GM18907 (cell line): ENCODE data around the gene CXCR2.
"Not testable (repeated sequence)": the region's sequence is repeated elsewhere in the genome, so short reads cannot be mapped to it uniquely, and the experiment has no call there.

Source experiments
- ATAC-seq: cut with Tn5 transposase; IDR thresholded peaks from one replicate; pipeline ENCODE4 v1.9.1; 2021; ENCODE audit warnings: mild to moderate bottlenecking, moderate library complexity; ENCODE audit not compliant: unreplicated experiment

The CXCR2 gene

GRCh38 chr2:218129458-218130135 is 3.8 kb downstream of the CXCR2 start:
- no peak for ATAC-seq

DNA sequence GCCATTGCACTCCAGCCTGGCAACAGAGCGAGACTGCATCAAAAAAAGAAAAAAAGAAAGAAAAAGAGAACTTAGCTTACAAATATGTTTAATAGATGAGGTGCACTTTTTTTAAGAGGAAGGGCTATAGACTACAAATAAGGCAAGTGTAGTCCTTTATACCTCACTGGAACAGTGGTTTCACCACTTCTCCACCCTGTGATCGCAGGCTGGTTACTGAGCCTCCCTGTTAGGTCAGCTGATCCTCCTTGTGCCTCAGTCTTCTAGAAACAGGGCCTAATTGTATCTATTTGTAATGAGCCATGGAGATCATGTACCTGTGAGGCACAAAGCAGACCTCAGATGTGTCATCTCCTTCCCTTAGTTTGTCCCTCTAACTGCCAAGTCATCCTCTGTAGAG is 4.5 kb downstream of the CXCR2 start:
- no peak for ATAC-seq

DNA sequence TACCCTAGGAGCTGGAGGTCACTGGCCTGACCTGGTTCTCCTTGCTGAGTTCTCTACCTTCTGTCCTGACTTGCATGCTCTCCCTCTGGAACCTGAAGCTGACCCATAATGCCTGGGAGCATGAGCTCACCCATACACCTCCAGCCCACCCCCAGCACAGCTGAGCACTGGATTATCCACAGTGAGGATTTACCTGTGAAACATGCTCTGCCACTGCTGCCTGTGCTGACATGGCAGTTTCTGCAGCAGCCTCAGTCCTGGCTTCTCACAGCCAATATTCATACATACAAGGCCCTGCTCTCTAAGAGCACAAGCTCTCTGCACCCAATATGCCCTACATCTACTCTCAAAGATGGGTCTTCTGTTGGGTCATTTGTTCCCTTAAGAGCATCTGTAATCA is 5.0 kb downstream of the CXCR2 start:
- no peak for ATAC-seq

- ATAC-seq: no peak
These were observed 11.7 kb downstream of the CXCR2 start for GRCh38 chr2:218137514-218137913.

DNA sequence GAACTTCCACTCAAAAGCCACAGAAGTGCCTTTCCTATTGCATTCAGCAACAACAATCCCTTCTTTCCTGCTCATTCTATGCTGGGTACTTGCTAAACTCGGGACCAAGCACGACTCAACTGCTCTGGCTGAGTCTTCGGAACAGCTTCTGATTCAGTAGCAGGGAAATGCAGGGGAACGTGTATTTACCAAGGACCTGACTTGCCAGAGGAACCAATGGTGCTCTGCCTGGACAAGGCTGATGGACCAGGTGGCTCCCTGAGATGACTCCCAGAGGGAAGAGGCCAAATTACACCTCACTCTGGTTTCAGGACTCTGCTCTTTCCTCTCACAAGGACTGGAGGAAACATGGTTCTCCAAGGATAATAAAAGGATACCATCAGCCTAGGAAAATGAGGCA is 12.2 kb downstream of the CXCR2 start:
- ATAC-seq: no peak

- no peak for ATAC-seq
These were observed 19.3 kb downstream of the CXCR2 start for GRCh38 chr2:218145124-218145523.

- ATAC-seq: no peak
These were observed 20.2 kb downstream of the CXCR2 start for GRCh38 chr2:218146056-218146455.

DNA sequence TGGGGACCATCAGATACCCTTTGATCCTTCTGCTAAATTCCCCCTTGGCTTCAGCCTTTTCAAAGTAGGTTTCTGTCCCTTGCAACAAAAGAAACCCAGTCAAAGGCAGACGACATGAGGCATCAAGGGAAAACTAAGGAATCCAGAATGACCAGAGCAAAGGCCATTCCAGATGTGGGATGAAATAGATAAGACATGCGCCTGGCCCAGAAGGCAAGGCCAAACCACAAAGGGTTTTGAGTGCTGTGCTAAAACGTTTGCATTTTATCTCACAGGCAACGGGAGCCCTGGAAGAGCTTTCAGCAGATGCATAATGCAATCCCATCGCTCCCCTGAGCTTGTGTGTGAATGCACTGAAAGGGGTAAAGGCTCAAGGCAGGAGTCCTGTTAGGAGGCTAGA is 23.3 kb downstream of the CXCR2 start:
- no peak for ATAC-seq

GRCh38 chr2:218149848-218150440 is 24.1 kb downstream of the CXCR2 start:
- no peak for ATAC-seq

DNA sequence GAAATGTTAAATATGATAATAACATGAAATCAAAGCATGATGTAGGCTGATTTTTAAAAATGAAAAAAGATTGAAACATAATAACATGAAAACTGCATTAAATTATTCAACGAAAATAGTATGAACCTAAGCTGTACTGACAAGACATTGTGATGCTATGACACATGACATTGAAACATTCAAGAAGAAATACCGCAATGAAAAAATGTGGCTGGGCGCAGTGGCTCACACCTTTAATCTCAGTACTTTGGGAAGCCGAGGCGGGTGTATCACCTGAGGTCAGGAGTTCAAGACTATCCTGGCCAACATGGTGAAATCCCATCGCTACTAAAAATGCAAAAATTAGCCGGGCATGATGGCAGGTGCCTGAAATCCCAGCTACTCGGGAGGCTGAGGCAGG is 26.3 kb downstream of the CXCR2 start:
- ATAC-seq: no peak

DNA sequence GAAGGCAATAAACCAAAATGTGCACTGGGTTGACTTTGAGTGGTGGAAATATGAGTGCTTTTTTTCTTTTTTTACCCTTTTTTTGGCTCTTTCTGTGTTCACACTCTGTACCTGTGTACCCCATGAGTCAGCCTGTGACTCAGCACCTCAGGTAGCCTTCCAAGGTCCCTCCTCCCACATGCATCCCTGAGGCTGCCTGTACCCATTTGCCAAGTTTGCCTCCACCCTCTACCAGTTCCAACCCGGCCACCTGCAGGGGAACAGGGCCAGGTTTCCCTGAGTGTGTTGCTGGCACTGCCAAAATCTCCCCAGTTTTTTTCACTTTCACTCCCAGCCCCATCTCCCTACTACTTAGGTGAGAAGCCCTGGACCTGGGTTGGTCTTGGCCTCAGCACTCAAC is 26.9 kb downstream of the CXCR2 start:
- no peak for ATAC-seq

DNA sequence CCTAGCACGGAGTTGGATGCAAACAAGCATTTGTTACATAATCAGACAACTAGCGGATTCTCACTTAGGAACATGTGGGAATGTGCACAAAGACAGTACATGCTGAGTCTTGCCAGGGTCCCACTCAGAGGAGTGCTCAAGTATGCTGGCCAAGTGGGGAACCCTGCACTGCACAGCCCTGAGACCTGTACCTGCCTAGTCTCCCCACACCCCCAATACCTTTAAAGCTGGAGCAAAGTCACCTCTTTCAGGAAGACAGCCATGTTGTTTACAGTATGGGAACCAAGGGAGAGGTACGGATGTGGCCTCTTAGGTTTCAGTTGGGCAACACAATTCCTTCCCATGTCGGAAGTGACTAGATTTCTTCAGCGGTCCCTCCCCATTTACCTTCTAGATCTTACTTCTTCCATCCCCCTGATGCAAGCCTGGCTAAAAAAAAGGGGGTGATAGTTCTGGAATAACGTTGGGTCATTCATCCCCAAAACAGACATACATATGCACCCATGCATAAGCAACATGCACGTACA is 30.2 kb downstream of the CXCR2 start:
- no peak for ATAC-seq

DNA sequence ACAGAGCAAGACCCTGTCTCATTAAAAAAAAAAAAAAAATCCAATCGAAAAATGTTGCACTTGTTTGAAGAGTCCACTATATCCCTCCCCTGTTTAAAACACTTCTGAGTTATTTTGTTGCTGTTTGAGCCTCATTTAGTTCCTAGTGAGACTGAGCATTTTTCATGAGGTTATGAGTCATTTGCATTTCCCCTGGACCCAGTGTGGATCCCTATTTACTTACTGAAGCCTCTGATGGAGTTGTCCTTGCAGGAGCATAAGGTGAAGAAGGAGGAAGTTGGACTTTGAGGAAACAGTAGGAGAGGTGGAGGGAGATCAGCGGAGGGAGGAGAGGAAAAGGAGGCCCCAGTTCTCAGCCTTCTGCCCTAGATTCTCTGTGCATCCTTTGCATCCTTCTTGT is 35.8 kb downstream of the CXCR2 start:
- no peak for ATAC-seq

- no peak for ATAC-seq
These were observed 37.0 kb downstream of the CXCR2 start for GRCh38 chr2:218162814-218163213.

GRCh38 chr2:218166791-218167190 is 41.0 kb downstream of the CXCR2 start, which contains the start of gene CXCR1:
Gene CXCR1 (minus strand): TSS chr2:218166962. CDS start chr2:218165211, 1,751 bp downstream.
- no peak for ATAC-seq

DNA sequence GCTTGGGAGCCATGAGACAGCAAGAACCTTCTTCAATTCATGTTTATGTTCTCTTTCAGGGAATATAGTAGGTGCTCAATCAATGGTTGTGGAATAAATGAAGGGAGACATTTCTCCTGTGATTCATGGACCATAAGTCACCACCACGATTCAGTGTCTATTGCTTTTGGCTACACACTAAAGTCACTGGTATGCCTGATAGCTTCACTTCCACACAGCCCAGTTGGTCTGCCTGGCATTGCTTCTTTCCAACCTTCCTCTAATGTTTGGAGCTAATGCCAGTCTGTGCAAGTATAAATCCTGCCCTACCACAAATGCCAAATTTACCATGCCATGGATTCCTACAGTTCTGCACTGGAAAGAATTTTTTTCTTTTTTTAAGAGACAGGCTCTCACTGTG is 42.2 kb downstream of the CXCR2 start:
- ATAC-seq: no peak

DNA sequence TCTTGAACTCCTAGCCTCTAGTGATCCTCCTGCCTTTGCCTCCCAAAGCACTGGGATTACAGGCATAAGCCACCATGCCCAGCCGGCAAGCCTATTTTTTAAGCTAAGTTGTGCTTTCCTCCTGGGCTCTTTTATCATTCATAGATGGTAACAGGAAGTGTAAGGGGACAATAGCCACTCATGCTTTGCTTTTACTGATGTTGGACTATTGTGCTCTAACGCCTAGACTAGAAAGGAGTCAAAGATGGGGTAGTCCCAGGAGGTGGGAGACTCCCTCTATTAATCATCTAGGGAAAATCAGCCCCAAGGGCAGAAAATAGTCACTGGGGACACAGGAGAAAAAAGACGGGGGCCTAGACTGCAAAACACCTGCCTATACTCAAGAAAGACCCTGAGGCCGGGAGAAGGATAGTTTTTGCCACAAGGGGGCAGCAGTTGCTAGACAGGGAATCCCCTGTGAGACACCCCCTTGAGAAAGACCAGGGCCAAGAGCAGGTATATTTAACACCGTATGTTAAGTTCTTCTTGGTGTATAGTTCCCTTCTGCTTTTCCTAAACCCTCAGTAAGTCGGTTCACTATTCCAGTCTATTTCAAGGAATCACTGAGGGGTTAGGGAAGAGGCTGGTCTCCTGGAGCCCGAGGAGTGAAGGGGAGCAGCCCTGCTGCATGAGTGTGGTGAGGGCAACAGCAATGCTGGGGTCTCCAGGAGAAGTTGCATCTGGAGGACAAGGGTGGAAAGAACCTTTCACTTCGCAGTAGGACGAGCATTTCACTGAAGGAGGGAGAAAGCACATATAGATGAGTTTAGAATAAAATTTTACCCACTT is 43.0 kb downstream of the CXCR2 start:
- no peak for ATAC-seq

DNA sequence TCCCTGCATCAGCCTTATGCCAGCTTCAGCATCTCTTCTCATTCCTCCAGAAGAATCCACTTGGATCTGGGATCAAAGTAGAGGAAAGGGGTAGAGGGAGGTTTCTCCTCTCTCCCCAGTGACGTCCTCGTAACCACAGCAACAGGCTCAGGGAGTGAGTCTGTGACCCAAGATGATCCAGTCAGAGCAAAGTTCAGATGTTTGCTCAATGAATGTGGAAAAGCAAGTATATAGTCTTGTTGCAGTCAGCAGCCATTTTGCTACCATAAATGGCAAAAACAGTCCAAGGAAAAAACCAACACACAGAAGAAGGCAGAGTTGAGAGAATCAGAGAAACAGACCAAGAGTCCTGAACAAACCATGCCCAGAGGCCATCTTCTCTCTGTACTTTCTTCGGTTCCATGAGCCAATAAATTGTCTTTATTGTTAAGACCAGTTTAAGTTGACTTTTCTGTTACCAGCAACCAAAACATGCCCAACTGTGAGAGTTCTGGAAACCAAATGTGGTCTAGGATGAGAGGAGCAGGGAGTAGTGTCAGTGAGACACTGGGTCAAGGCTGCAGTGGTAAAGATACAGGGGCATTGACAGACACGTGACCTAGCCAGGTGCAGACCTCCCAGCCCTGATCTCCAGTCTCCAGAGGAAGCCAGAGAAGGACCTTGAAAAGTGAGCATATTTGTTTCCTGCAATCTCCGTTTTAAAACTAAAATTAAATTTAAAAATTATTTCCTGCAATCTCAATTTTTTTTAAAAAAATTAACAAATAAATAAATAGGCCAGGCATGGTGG is 44.1 kb downstream of the CXCR2 start:
- no peak for ATAC-seq

GRCh38 chr2:218171744-218172143 is 45.9 kb downstream of the CXCR2 start:
- not testable (repeated sequence) for ATAC-seq

GRCh38 chr2:218172845-218173244 is 47.0 kb downstream of the CXCR2 start:
- no peak for ATAC-seq

DNA sequence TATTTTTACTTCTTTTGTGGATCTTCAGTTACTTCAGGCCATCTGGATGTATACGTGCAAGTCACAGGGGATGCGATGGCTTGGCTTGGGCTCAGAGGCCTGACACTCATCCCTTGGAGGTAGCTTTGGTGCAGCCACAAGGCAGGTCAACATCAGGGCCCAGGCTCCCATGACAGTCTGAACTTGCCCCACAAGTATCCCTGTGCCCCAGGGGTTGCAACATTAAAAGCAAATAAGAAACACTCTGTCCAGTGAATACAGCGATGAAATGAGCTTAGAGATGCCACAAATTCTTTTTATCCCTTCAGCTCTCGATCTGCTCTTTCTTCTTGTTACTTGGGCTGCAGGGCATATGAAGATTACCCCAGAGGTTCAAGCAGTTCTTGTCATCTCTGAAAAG is 54.0 kb downstream of the CXCR2 start:
- no peak for ATAC-seq
